ENCODE results near the gene PTPRA. TPM values are rescaled to one million over a fixed set of nuclear protein-coding genes. Genes with fewer than 3 reads are reported as not detected.

The PTPRA gene
- total RNA-seq, 4 donors from 2014 or later, result 54.1 to 85.4 (median 67.0) TPM

DNA sequence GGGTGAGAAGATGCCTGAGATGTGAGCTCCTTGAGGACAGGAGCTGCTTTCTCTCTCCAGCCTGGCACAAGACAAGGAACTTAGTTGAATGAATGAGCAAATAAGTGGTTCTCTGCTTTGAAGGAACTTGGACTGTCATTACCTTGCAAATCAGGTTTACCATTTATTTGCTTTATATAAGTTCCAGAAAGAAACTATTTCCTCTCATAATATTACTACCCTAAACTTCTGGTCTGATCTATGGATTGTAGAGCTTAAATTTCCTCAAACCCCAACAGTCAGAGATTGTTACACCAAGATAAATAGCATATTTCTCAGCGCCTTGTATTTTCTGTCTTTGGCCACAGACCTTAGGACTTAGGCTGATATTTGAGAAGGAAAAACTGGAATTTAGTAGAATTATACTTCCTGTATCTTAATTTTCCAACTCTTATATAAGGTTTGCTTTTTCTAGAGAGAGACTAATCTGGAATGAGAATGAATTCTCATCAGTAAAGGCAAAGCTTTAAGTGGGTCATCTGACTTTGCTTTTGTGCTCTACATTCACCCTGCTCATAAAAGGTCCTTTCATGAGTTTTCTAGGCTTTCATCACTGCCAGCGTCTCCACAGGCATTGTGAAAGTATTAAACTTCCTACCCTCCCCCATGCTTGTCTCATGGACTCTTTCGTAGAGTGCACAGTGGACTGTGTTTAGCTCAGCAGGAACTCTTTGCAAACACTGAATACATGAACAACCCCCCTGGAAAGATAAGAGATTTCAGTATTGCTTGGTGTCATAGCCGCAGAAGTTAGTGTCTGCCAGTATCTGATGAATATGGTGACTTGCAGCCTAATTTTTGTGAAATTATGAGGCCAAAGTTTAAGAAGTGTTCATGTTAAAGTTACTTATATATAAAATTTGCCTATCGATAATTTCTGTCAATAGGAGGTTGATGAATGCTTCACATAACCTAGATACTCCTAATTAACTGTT, 74.0 kb downstream of the PTPRA start:
- WGBS, 2 donors (ENCODE audit: low coverage in 1 of 2), result 65 to 78% methylated on average over 5 of the region's 5 CpGs
- H3K27ac ChIP-seq, result no peak overlapping the region
- no peak for ATAC-seq
- no peaks in the 10 kb centered on the region for H3K27me3 ChIP-seq
- no peak overlapping the region for H3K4me3 ChIP-seq
- TF ChIP-seq POLR2AphosphoS5 (IDR thresholded peaks at IDR 0.05), result no peak
- TF ChIP-seq, protein P1, sequence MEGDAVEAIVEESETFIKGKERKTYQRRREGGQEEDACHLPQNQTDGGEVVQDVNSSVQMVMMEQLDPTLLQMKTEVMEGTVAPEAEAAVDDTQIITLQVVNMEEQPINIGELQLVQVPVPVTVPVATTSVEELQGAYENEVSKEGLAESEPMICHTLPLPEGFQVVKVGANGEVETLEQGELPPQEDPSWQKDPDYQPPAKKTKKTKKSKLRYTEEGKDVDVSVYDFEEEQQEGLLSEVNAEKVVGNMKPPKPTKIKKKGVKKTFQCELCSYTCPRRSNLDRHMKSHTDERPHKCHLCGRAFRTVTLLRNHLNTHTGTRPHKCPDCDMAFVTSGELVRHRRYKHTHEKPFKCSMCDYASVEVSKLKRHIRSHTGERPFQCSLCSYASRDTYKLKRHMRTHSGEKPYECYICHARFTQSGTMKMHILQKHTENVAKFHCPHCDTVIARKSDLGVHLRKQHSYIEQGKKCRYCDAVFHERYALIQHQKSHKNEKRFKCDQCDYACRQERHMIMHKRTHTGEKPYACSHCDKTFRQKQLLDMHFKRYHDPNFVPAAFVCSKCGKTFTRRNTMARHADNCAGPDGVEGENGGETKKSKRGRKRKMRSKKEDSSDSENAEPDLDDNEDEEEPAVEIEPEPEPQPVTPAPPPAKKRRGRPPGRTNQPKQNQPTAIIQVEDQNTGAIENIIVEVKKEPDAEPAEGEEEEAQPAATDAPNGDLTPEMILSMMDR (IDR thresholded peaks at IDR 0.05), result no peak
- peaks cover 0 to 22% of the 10 kb centered on the region in 2 donors for H3K36me3 ChIP-seq
- no peaks in the 10 kb centered on the region for H3K4me1 ChIP-seq
- H3K9me3 ChIP-seq, result no peaks in the 10 kb centered on the region

- Histone ChIP-seq H3K27me3 (no peaks in the 10 kb centered on the region), H3K27ac (no peak overlapping the region), H3K9me3 (no peaks in the 10 kb centered on the region), H3K4me3 (no peak overlapping the region), H3K36me3 (peaks cover 0 to 22% of the 10 kb centered on the region in 2 donors), H3K4me1 (no peaks in the 10 kb centered on the region)
- no CpG with 5 or more reads among the region's 1 CpG for WGBS, 2 donors (ENCODE audit: low coverage in 1 of 2)
- TF ChIP-seq, protein P1 (IDR thresholded peaks at IDR 0.05), result no peak
- TF ChIP-seq EP300 (IDR thresholded peaks at IDR 0.05), result no peak
- no peak for TF ChIP-seq POLR2AphosphoS5 (IDR thresholded peaks at IDR 0.05)
- no peak for TF ChIP-seq POLR2A (IDR thresholded peaks at IDR 0.05)
- no peak for ATAC-seq
Observed at GRCh38 chr20:2948968-2949367, 75.7 kb downstream of the PTPRA start.

- Histone ChIP-seq H3K4me1 (no peaks in the 10 kb centered on the region), H3K27ac (no peak overlapping the region), H3K36me3 (peaks cover 0 to 31% of the 10 kb centered on the region in 2 donors), H3K4me3 (no peak overlapping the region), H3K27me3 (no peaks in the 10 kb centered on the region), H3K9me3 (no peaks in the 10 kb centered on the region)
- 73 to 75% methylated on average over 1 of the region's 1 CpG for WGBS, 2 donors (ENCODE audit: low coverage in 1 of 2)
- no peak for ATAC-seq
- TF ChIP-seq POLR2AphosphoS5 (IDR thresholded peaks at IDR 0.05) (no peak), EP300 (IDR thresholded peaks at IDR 0.05) (no peak), POLR2A (IDR thresholded peaks at IDR 0.05) (no peak)
- TF ChIP-seq, protein P1 (IDR thresholded peaks at IDR 0.05), result no peak
Observed at GRCh38 chr20:2952766-2953165, 79.5 kb downstream of the PTPRA start.

DNA sequence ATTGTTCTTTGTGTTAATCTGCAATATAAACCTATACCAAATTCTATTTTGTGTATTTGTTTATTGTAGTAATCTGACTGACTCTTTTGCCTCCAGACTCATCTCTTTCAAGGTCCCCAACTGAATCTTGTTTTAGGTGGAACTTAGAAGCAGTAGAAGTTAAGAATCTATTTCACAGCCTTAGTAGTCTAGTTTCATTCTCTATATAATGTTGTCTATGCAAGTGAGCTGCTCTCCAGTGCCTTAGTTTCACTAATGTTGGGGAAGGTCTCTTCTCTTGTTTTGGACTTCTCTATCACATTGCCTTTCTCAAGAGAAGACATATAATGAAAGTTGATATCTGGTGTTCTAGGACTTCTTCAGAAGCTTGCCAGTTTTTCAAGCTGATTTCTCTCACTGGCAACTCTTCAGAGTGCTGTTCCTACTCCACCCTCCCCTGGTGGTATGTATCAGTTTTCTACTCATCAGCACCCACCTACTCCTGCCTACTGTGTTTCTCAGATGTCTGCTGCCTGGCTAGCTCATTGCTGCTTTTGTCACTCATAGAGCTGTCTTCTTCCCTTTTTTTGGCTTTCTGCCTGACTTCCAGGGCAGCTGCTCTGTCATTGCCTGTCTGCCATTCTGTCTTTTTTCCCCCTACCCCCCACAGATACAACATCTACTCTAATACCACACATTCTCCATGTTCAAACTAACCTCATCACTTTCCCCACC, 82.1 kb downstream of the PTPRA start:
- Histone ChIP-seq H3K36me3 (peaks cover 0 to 31% of the 10 kb centered on the region in 2 donors), H3K9me3 (no peaks in the 10 kb centered on the region), H3K27me3 (no peaks in the 10 kb centered on the region), H3K27ac (no peak overlapping the region), H3K4me1 (no peaks in the 10 kb centered on the region), H3K4me3 (no peak overlapping the region)
- TF ChIP-seq POLR2A (IDR thresholded peaks at IDR 0.05) (no peak), POLR2AphosphoS5 (IDR thresholded peaks at IDR 0.05) (no peak), EP300 (IDR thresholded peaks at IDR 0.05) (no peak)
- TF ChIP-seq, protein P1 (IDR thresholded peaks at IDR 0.05), result no peak
- ATAC-seq, result no peak
